A673 (cell line): ENCODE data around the gene MN1. TPM values are rescaled to one million over a fixed set of nuclear protein-coding genes. Genes with fewer than 3 reads are reported as not detected.

Experiments
- BruUV-seq: library from RNA; stranded (reverse); fragments of 400-500 nt; replicated peaks from 2 replicates; lab custom pipeline; 2021; lab: Mats Ljungman, UMichigan
- CTCF ChIA-PET: fragments of 300-600 bp; sonication (Branson Sonifier 250); formaldehyde crosslinking; loops from one replicate; lab custom pipeline; 2022; ENCODE audit warnings: antibody characterized with exemption; lab: Charles Lee
- POLR2A ChIA-PET: fragments of 300-600 bp; sonication (Branson Sonifier 250); formaldehyde crosslinking; loops from one replicate; lab custom pipeline; 2022; ENCODE audit warnings: antibody characterized with exemption; ENCODE audit not compliant: low non-redundant PET; lab: Charles Lee
- DNase-seq: peaks from one replicate; pipeline ENCODE4 v3.0.0-alpha.2; 2015; ENCODE audit warnings: low spot score
- H3K27ac ChIP-seq: fragments of 200-600 bp; sonication (generic); 2 replicates; pipeline ENCODE4 v1.5.1; 2016; ENCODE audit warnings: mixed run types, low read depth, mild to moderate bottlenecking, mixed read lengths, antibody characterized with exemption, low read length; ENCODE audit not compliant: poor library complexity, severe bottlenecking
- H3K27me3 ChIP-seq: fragments of 200-600 bp; sonication (generic); replicated peaks from 2 replicates; pipeline ENCODE4 v1.6.1; 2017; ENCODE audit warnings: mixed run types, low read depth, mild to moderate bottlenecking, mixed read lengths, antibody characterized with exemption, low read length; ENCODE audit not compliant: insufficient read depth, poor library complexity
- H3K36me3 ChIP-seq: fragments of 200-600 bp; sonication (generic); 2 replicates; pipeline ENCODE4 v1.6.1; 2016; ENCODE audit warnings: mixed run types, mild to moderate bottlenecking, mixed read lengths, antibody characterized with exemption, low read length; ENCODE audit not compliant: insufficient read depth, poor library complexity, severe bottlenecking
- H3K4me1 ChIP-seq: fragments of 200-600 bp; sonication (generic); 2 replicates; pipeline ENCODE4 v1.6.1; 2017; ENCODE audit warnings: mixed run types, mild to moderate bottlenecking, mixed read lengths, antibody characterized with exemption, low read length; ENCODE audit not compliant: insufficient read depth, poor library complexity, severe bottlenecking
- H3K4me3 ChIP-seq: fragments of 200-600 bp; sonication (generic); 2 replicates; pipeline ENCODE4 v1.5.1; 2016; ENCODE audit warnings: low read depth, mixed run types, mild to moderate bottlenecking, mixed read lengths, low read length; ENCODE audit not compliant: poor library complexity, severe bottlenecking
- H3K9me3 ChIP-seq: fragments of 200-600 bp; sonication (generic); 2 replicates; pipeline ENCODE4 v1.6.1; 2016; ENCODE audit warnings: mixed run types, low read depth, mild to moderate bottlenecking, mixed read lengths, antibody characterized with exemption, low read length; ENCODE audit not compliant: poor library complexity, severe bottlenecking
- EZH2 ChIP-seq: fragments of 200-600 bp; sonication (generic); IDR thresholded peaks from 2 replicates; pipeline ENCODE4 v1.6.1; 2017; ENCODE audit warnings: borderline replicate concordance, low read depth, mild to moderate bottlenecking, mixed read lengths, antibody characterized with exemption, low read length; ENCODE audit not compliant: poor library complexity, severe bottlenecking
- intact Hi-C: fragments of 100-400 bp; cut with micrococcal nuclease; formaldehyde crosslinking; loops from one replicate; pipeline ENCODE4 v1.10.0; 2022; ENCODE audit not compliant: unreplicated experiment
- total RNA-seq: library from RNA; stranded (reverse); gene quantifications from 2 replicates; pipeline ENCODE4 v1.2.3, GENCODE V29; 2021
- TF ChIP-seq, protein P1 (sequence below): fragments of 300-800, 200-600 bp; sonication (generic); conservative IDR thresholded peaks from 2 replicates; pipeline ENCODE4 v1.5.1; 2017; ENCODE audit warnings: low read depth, mild to moderate bottlenecking, antibody characterized with exemption, low read length, moderate library complexity, mixed read lengths

The MN1 gene
- total RNA-seq, 1 experiment from 2014 or later: 8.4 TPM

DNA sequence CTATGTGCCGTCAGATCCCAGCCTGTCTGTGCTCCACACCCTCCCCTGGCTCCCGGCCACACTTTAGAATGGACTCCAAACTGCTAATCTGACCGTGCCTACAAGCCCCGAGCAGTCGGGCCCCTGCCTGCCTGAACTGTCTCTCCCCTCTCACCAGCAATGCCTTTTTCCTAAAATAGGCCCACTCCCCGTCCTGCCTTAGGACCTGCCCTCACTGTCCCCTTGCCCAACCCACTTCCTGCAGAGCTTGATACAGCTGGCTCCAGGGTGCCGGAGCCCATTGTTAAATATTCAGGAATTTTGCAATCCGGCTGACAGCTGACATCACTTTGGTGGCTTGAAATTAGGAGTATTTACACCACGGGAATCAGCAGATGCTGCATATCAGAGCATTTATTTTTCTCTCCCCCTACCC, 21.4 kb downstream of the MN1 start:
- intact Hi-C loops: no loop called here
- H3K4me1 ChIP-seq: peaks cover 16% of the 10 kb centered on the region
- BruUV-seq: no TSS peak
- POLR2A ChIA-PET: no interaction called here
- no peaks in the 10 kb centered on the region for H3K36me3 ChIP-seq
- TF ChIP-seq, protein P1, sequence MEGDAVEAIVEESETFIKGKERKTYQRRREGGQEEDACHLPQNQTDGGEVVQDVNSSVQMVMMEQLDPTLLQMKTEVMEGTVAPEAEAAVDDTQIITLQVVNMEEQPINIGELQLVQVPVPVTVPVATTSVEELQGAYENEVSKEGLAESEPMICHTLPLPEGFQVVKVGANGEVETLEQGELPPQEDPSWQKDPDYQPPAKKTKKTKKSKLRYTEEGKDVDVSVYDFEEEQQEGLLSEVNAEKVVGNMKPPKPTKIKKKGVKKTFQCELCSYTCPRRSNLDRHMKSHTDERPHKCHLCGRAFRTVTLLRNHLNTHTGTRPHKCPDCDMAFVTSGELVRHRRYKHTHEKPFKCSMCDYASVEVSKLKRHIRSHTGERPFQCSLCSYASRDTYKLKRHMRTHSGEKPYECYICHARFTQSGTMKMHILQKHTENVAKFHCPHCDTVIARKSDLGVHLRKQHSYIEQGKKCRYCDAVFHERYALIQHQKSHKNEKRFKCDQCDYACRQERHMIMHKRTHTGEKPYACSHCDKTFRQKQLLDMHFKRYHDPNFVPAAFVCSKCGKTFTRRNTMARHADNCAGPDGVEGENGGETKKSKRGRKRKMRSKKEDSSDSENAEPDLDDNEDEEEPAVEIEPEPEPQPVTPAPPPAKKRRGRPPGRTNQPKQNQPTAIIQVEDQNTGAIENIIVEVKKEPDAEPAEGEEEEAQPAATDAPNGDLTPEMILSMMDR: no peak
- no peak for TF ChIP-seq EZH2
- CTCF ChIA-PET: no interaction called here
- peak; percentile 70 for DNase-seq
- no peaks in the 10 kb centered on the region for H3K27me3 ChIP-seq
- H3K27ac ChIP-seq: no peak overlapping the region
- H3K4me3 ChIP-seq: no peak overlapping the region
- H3K9me3 ChIP-seq: no peaks in the 10 kb centered on the region

DNA sequence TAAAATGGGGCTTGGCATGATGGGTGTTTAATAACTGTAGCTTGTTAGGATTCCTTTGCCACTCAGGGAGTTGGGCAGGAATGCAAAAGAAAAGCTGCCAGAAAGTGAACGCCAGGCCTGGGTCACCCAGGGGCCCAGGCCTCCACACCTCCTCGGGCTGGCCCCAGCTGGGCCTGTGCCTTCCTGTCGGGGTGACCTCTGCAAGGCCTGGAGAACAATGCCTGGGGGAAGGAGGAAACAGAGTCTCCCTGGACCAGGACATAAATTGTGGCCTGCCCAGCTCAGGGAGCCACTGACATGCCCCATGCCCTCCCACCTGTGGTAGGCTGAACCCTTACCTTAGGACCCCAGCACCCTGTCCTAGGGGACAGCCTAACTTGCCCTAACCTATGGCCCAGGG, 21.9 kb downstream of the MN1 start:
- ChIA-PET POLR2A (no interaction called here), CTCF (no interaction called here)
- no peaks in the 10 kb centered on the region for H3K27me3 ChIP-seq
- H3K36me3 ChIP-seq: no peaks in the 10 kb centered on the region
- no peak overlapping the region for H3K4me3 ChIP-seq
- H3K4me1 ChIP-seq: peaks cover 16% of the 10 kb centered on the region
- no TSS peak for BruUV-seq
- no peak overlapping the region for H3K27ac ChIP-seq
- TF ChIP-seq EZH2: no peak
- TF ChIP-seq, protein P1: no peak
- DNase-seq: no peak
- intact Hi-C loops: no loop called here
- H3K9me3 ChIP-seq: no peaks in the 10 kb centered on the region

GRCh38 chr22:27778294-27779090, 23.1 kb downstream of the MN1 start:
- Histone ChIP-seq H3K36me3 (no peaks in the 10 kb centered on the region), H3K27me3 (no peaks in the 10 kb centered on the region), H3K27ac (no peak overlapping the region), H3K4me1 (peaks cover 16% of the 10 kb centered on the region), H3K9me3 (no peaks in the 10 kb centered on the region), H3K4me3 (peak overlapping the region; percentile 16)
- TF ChIP-seq EZH2: no peak
- TF ChIP-seq, protein P1: no peak
- ChIA-PET CTCF (no interaction called here), POLR2A (no interaction called here)
- no TSS peak for BruUV-seq
- DNase-seq: no peak
- intact Hi-C loops: no loop called here
